Duodenal mucosa (tissue), 2 donors: ENCODE data around the gene AGGF1.
A peak's percentile ranks its signal among the peaks of the same experiment; 100 is the strongest.

Source experiments
- H3K27ac ChIP-seq: one replicate; pipeline ENCODE4 v1.7.0; 2013; ENCODE audit warnings: low read depth, low read length
- H3K27me3 ChIP-seq, 2 donors: one replicate each; pipeline ENCODE4 v1.7.0; 2013; ENCODE audit warnings: low read length in 2 of 2, control low read depth in 1 of 2; ENCODE audit not compliant: insufficient read depth in 2 of 2, control insufficient read depth in 1 of 2
- H3K36me3 ChIP-seq, 2 donors: one replicate each; pipeline ENCODE4 v1.7.0; 2013; ENCODE audit warnings: low read length in 2 of 2, control low read depth in 1 of 2; ENCODE audit not compliant: insufficient read depth in 2 of 2, control insufficient read depth in 1 of 2
- H3K4me1 ChIP-seq, 2 donors: one replicate each; pipeline ENCODE4 v1.7.0; 2013; ENCODE audit warnings: low read length in 2 of 2, control low read depth in 1 of 2; ENCODE audit not compliant: insufficient read depth in 2 of 2, control insufficient read depth in 1 of 2
- H3K4me3 ChIP-seq, 2 donors: one replicate each; pipeline ENCODE4 v1.7.0; 2013; ENCODE audit warnings: low read length in 2 of 2, low read depth in 1 of 2
- H3K9ac ChIP-seq, 2 donors: one replicate each; pipeline ENCODE4 v1.7.0; 2013; ENCODE audit warnings: low read length in 2 of 2, low read depth in 1 of 2
- H3K9me3 ChIP-seq, 2 donors: one replicate each; pipeline ENCODE4 v1.7.0; 2013; ENCODE audit warnings: low read length in 2 of 2, control low read depth in 1 of 2; ENCODE audit not compliant: control insufficient read depth in 1 of 2

Gene AGGF1

GRCh38 chr5:77082280-77082679, 52.1 kb downstream of the AGGF1 start:
- no peaks in the 10 kb centered on the region for H3K9me3 ChIP-seq
- H3K36me3 ChIP-seq, result peaks cover 0 to 6% of the 10 kb centered on the region in 2 donors
- H3K27ac ChIP-seq, result no peak overlapping the region

GRCh38 chr5:77083088-77083487, 52.9 kb downstream of the AGGF1 start:
- Histone ChIP-seq H3K27ac (no peak overlapping the region), H3K27me3 (no peaks in the 10 kb centered on the region), H3K4me3 (no peak overlapping the region), H3K9me3 (no peaks in the 10 kb centered on the region), H3K4me1 (peaks cover 9 to 10% of the 10 kb centered on the region in 2 donors), H3K9ac (no peak overlapping the region), H3K36me3 (peaks cover 0 to 6% of the 10 kb centered on the region in 2 donors)

More at GRCh38 chr5:77082280-77082679, 52.1 kb downstream of the AGGF1 start:
- Histone ChIP-seq H3K9ac (no peak overlapping the region), H3K4me3 (no peak overlapping the region), H3K27me3 (no peaks in the 10 kb centered on the region), H3K4me1 (peaks cover under 1 to 1% of the 10 kb centered on the region in 2 donors)

- peak overlapping the region; percentile 79 to 90 for H3K4me3 ChIP-seq
- peaks cover 10 to 11% of the 10 kb centered on the region in 2 donors for H3K4me1 ChIP-seq
- no peaks in the 10 kb centered on the region for H3K9me3 ChIP-seq
- H3K27me3 ChIP-seq, result no peaks in the 10 kb centered on the region
- no peaks in the 10 kb centered on the region for H3K36me3 ChIP-seq
- peak overlapping the region; percentile 35 to 88 for H3K9ac ChIP-seq
- no peak overlapping the region for H3K27ac ChIP-seq
Observed at GRCh38 chr5:77086368-77086688, 56.1 kb downstream of the AGGF1 start.

DNA sequence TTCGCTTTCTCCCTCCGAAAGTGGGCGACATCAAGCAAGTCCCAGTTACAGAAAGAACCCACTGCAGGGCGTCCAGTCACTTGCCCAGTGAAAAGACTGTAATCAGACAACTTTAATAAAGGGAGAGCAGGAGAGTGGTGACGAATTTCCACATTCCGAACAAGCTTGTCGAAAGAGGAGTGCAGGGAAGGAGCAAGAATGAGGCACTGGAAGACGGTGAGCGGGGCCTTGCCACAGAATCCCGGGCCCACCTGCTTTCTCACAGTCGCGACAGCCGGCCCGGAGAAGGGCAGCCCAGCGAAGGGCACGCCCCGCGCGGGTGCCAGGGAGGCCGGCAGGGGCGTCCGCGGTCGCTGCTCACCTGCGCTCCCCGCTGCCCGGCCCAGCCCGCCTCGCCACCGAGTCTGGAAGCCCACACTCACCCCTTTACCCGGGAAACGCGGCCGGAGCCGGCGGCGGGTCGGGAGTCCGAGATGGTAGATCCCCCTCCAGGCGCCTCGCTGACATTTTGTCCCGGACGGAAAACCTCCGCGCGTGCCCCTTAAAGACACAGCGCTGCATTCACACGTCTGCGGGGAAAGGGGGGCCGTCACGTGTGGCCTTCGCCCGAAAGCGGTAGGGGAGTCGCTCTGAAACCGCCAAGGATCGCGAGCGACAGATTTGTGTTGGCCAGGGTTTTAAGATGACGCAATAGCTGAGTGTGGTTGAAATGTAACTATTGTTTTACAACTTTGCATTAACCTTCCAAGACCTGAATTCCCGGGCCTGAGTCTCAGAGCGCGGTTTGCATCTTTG, 56.7 kb downstream of the AGGF1 start, which contains the start of gene ZBED3:
Gene ZBED3 (minus strand): TSS at position 597 of the 795 bp plus-strand sequence. CDS start 9,407 bp downstream, outside the sequence.
- Histone ChIP-seq H3K36me3 (no peaks in the 10 kb centered on the region), H3K4me3 (peak within 1 kb of the TSS; percentile 79 to 90), H3K27me3 (no peaks in the 10 kb centered on the region), H3K9ac (peak within 1 kb of the TSS; percentile 74 to 88), H3K9me3 (no peaks in the 10 kb centered on the region), H3K27ac (peak within 1 kb of the TSS; percentile 85), H3K4me1 (peaks cover 10 to 11% of the 10 kb centered on the region in 2 donors)

GRCh38 chr5:77087484-77088261, 57.5 kb downstream of the AGGF1 start:
- Histone ChIP-seq H3K27me3 (no peaks in the 10 kb centered on the region), H3K9ac (peak overlapping the region; percentile 74 to 88), H3K4me3 (peak overlapping the region; percentile 79 to 90), H3K36me3 (no peaks in the 10 kb centered on the region), H3K9me3 (no peaks in the 10 kb centered on the region), H3K27ac (peak overlapping the region; percentile 85), H3K4me1 (peaks cover 10 to 11% of the 10 kb centered on the region in 2 donors)

DNA sequence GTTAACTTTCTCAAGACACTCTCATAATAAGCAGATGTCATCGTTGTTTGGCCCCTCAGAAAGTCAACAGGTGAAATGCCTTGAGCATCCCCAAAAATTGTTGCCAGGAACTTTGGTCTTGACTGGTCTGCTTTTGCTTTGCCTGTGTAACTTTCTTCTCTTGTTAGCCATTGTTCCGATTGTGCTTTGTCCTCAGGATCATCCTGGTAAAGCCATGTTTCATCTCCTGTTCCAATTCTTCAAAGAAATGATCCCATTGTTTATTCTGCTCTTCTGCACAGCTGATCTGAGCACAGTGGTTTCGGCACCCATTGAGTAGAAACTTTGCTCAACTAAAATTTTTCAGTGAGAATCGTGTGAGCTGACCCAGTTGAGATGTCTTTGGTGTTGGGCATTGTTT, 65.0 kb downstream of the AGGF1 start:
- no peaks in the 10 kb centered on the region for H3K9me3 ChIP-seq
- H3K4me1 ChIP-seq, result no peaks in the 10 kb centered on the region
- H3K36me3 ChIP-seq, result no peaks in the 10 kb centered on the region
- H3K27ac ChIP-seq, result no peak overlapping the region
- no peak overlapping the region for H3K9ac ChIP-seq
- no peak overlapping the region for H3K4me3 ChIP-seq
- no peaks in the 10 kb centered on the region for H3K27me3 ChIP-seq

GRCh38 chr5:77101298-77101697, 71.1 kb downstream of the AGGF1 start:
- H3K27ac ChIP-seq, result no peak overlapping the region
- no peaks in the 10 kb centered on the region for H3K4me1 ChIP-seq
- no peaks in the 10 kb centered on the region for H3K27me3 ChIP-seq
- no peaks in the 10 kb centered on the region for H3K36me3 ChIP-seq
- no peaks in the 10 kb centered on the region for H3K9me3 ChIP-seq
- H3K4me3 ChIP-seq, result no peak overlapping the region
- H3K9ac ChIP-seq, result no peak overlapping the region

- no peak overlapping the region for H3K4me3 ChIP-seq
- no peaks in the 10 kb centered on the region for H3K4me1 ChIP-seq
- no peaks in the 10 kb centered on the region for H3K9me3 ChIP-seq
- no peaks in the 10 kb centered on the region for H3K36me3 ChIP-seq
- no peak overlapping the region for H3K27ac ChIP-seq
- no peaks in the 10 kb centered on the region for H3K27me3 ChIP-seq
- H3K9ac ChIP-seq, result no peak overlapping the region
Observed at GRCh38 chr5:77102549-77102948, 72.3 kb downstream of the AGGF1 start.

DNA sequence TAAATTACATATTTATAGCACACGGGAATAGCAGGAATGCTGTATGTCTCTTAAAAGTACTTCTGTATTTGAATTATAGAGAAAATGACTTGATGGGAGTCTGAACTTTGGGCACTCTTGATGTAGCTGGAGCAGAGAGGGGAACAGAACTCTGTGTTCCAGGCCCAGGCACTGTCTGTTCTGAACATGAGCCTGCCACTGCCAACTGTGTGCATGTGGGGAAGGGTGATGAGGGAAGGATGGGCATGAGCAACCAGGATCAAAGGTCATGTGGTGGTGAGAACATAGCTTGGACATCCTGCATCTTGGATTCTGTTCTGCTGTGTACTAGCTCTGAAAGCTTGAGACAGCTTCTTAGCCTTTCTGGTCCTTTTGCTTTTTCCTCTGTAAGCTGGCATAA, 73.3 kb downstream of the AGGF1 start:
- Histone ChIP-seq H3K27ac (no peak overlapping the region), H3K36me3 (no peaks in the 10 kb centered on the region)

DNA sequence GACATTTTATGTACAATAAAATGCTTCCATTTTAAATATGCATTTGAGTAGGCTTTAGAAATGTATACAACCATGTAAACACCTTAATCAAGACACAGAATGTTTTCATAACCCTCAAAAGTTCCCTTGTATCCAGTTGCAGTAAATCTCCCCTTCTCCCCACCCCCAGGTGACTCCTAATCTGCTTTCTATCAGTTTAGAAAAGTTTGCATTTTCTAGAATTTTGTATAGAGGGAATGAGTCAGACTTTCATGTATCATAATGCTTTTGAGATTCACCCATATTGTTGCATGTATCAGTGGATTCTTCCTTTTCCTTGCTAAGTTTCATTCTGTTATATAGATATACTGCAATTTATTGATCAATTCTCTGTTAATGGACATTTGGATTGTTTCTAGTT, 74.6 kb downstream of the AGGF1 start:
- no peak overlapping the region for H3K4me3 ChIP-seq
- H3K27ac ChIP-seq, result no peak overlapping the region
- H3K9me3 ChIP-seq, result no peaks in the 10 kb centered on the region
- H3K27me3 ChIP-seq, result no peaks in the 10 kb centered on the region
- no peaks in the 10 kb centered on the region for H3K4me1 ChIP-seq
- no peaks in the 10 kb centered on the region for H3K36me3 ChIP-seq
- H3K9ac ChIP-seq, result no peak overlapping the region

More for the DNA sequence above, 73.3 kb downstream of the AGGF1 start:
- no peak overlapping the region for H3K4me3 ChIP-seq
- H3K9ac ChIP-seq, result no peak overlapping the region
- H3K9me3 ChIP-seq, result no peaks in the 10 kb centered on the region
- no peaks in the 10 kb centered on the region for H3K27me3 ChIP-seq
- no peaks in the 10 kb centered on the region for H3K4me1 ChIP-seq
